DMS114 treated with DMSO at 0.1 percent for 48 hours (cell line): ENCODE measurements around the gene BRSK1.

Experiments
- DNase-seq: peaks from one replicate; lab custom pipeline; 2025; ENCODE audit not compliant: unreplicated experiment; lab: John Stamatoyannopoulos, UW

Gene BRSK1

GRCh38 chr19:55273978-55274707, 9.7 kb upstream of the BRSK1 start:
- no peak for DNase-seq

GRCh38 chr19:55275851-55276719, 7.7 kb upstream of the BRSK1 start:
- no peak for DNase-seq

GRCh38 chr19:55276720-55277430, 6.9 kb upstream of the BRSK1 start:
- no peak for DNase-seq

GRCh38 chr19:55277494-55277893, 6.3 kb upstream of the BRSK1 start:
- DNase-seq: no peak

- DNase-seq: no peak
Observed at GRCh38 chr19:55278391-55279135, 5.2 kb upstream of the BRSK1 start.

- DNase-seq: no peak
Observed at GRCh38 chr19:55279340-55279739, 4.5 kb upstream of the BRSK1 start.

- peak; percentile 95 for DNase-seq
Observed at GRCh38 chr19:55279770-55280643, 3.8 kb upstream of the BRSK1 start, which contains the start of gene HSPBP1. Gene HSPBP1 (minus strand): TSS chr19:55280110. CDS start chr19:55279608, 502 bp downstream.

- DNase-seq: no peak
Observed at GRCh38 chr19:55284405-55285058, 735 bp downstream of the BRSK1 start.

- DNase-seq: no peak
Observed at GRCh38 chr19:55285229-55285890, 1.6 kb downstream of the BRSK1 start.

GRCh38 chr19:55287361-55288079, 3.7 kb downstream of the BRSK1 start:
- DNase-seq: no peak

GRCh38 chr19:55289117-55289796, 5.5 kb downstream of the BRSK1 start:
- DNase-seq: peak; percentile 32

- DNase-seq: no peak
Observed at GRCh38 chr19:55297267-55297666, 13.5 kb downstream of the BRSK1 start.

- no peak for DNase-seq
Observed at GRCh38 chr19:55299991-55300390, 16.2 kb downstream of the BRSK1 start.

GRCh38 chr19:55300886-55301458, 17.2 kb downstream of the BRSK1 start:
- no peak for DNase-seq

- no peak for DNase-seq
Observed at GRCh38 chr19:55301459-55302317, 17.9 kb downstream of the BRSK1 start.

GRCh38 chr19:55302318-55302703, 18.5 kb downstream of the BRSK1 start:
- DNase-seq: no peak
